Measurements from ENCODE around the gene HSPB9. TPM values are rescaled to one million over a fixed set of nuclear protein-coding genes. Genes with fewer than 3 reads are reported as not detected.

HSPB9 gene
- total and polyA plus RNA-seq, 9 of the 15 experiments (the other 6 are each of a cell fraction or from before 2014, with no cell fraction given) = 0.04 to 0.16 (median 0.08) TPM; not detected in 3

GRCh38 chr17:42104264-42104663, 18.3 kb upstream of the HSPB9 start:
- Histone ChIP-seq H3K4me2 (ENCODE audit: insufficient read depth, low read length) (no peak overlapping the region), H4K20me1 (replicated peaks; ENCODE audit: control insufficient read depth, insufficient read depth, low read length) (no peaks in the 10 kb centered on the region), H3K9ac (ENCODE audit: insufficient read depth in 1 of 2, low read depth in 2 of 2, low read length in 2 of 2) (peak overlapping the region in 1 of 2 experiments; percentile 20; a peak in 1 of 4 replicates), H2AFZ (ENCODE audit: low read depth, low read length) (no peak overlapping the region), H3K79me2 (ENCODE audit: control insufficient read depth, insufficient read depth, low read length) (no peaks in the 10 kb centered on the region), H3K9me3 (replicated peaks; ENCODE audit: control insufficient read depth, insufficient read depth, low read depth, low read length) (no peaks in the 10 kb centered on the region), H3K36me3 (ENCODE audit: control insufficient read depth, insufficient read depth, low read length) (no peaks in the 10 kb centered on the region), H3K27ac (ENCODE audit: extremely low read depth, low read depth, low read length) (no peak overlapping the region), H3K27me3 (ENCODE audit: control insufficient read depth in 2 of 2, insufficient read depth in 2 of 2, low read length in 2 of 2) (no peaks in the 10 kb centered on the region), H3K4me1 (replicated peaks in 1 of 2; ENCODE audit: control insufficient read depth in 2 of 2, insufficient read depth in 2 of 2, low read length in 2 of 2) (peaks cover 14 to 42% of the 10 kb centered on the region in 2 experiments; a peak in 4 of 5 replicates), H3K9me1 (ENCODE audit: control insufficient read depth, insufficient read depth, low read length) (no peaks in the 10 kb centered on the region), H3K4me3 (no peak overlapping the region)
- ATAC-seq = no peak
- in situ Hi-C loops (cut with MboI) = loop anchor here (25.0 kb wide), 1 partner anchor 367 kb away; the partner anchor contains the start of gene HAP1
- ChIA-PET CTCF (ENCODE audit: low intra/inter-chr PET ratio) (no interaction called here), POLR2A (interaction anchor here (1.0 to 1.2 kb wide), 2 partner anchors 12 to 415 kb away, joined by 3 to 4 read pairs; no protein-coding TSS in a partner anchor)
- TF ChIP-seq RREB1 (CRISPR knock-in tag; IDR thresholded peaks at IDR 0.05) = no peak
- TF ChIP-seq MECOM (CRISPR knock-in tag; IDR thresholded peaks at IDR 0.05) = peak; percentile 55; the same call in 1 of the 2 replicates
- TF ChIP-seq BHLHE40 (IDR thresholded peaks at IDR 0.05; ENCODE audit: low read length) = peak; percentile 53; the same call in 1 of the 2 replicates
- no TSS peak for BruUV-seq (replicated peaks)
- DNase-seq (ENCODE audit: extremely low read depth in 1 of 4, low spot score in 3 of 4) = no peak
- intact Hi-C loops (cut with micrococcal nuclease) = no loop called here
- 12% methylated on average over 3 of the region's 3 CpGs for WGBS (ENCODE audit: insufficient coverage, low coverage, missing lambda C conversion rate)
- FAIRE-seq = no peak
